Forelimb muscle (tissue), 1 donor: ENCODE measurements around the gene ANKRD65. TPM values are rescaled to one million over a fixed set of nuclear protein-coding genes. Genes with fewer than 3 reads are reported as not detected.
"Not testable (repeated sequence)": the region's sequence is repeated elsewhere in the genome, so short reads cannot be mapped to it uniquely, and the experiment has no call there.

Experiments used
- DNase-seq: peaks from one replicate; pipeline ENCODE4 v3.0.0-alpha.2; 2013; ENCODE audit warnings: low read depth
- polyA plus RNA-seq: library from polyadenylated mRNA; unstranded; fragments of 120-200 nt; gene quantifications from one replicate; pipeline ENCODE4 v1.2.1, GENCODE V29; 2013; ENCODE audit not compliant: insufficient read length

ANKRD65 gene
- 22.1 TPM for polyA plus RNA-seq

DNA sequence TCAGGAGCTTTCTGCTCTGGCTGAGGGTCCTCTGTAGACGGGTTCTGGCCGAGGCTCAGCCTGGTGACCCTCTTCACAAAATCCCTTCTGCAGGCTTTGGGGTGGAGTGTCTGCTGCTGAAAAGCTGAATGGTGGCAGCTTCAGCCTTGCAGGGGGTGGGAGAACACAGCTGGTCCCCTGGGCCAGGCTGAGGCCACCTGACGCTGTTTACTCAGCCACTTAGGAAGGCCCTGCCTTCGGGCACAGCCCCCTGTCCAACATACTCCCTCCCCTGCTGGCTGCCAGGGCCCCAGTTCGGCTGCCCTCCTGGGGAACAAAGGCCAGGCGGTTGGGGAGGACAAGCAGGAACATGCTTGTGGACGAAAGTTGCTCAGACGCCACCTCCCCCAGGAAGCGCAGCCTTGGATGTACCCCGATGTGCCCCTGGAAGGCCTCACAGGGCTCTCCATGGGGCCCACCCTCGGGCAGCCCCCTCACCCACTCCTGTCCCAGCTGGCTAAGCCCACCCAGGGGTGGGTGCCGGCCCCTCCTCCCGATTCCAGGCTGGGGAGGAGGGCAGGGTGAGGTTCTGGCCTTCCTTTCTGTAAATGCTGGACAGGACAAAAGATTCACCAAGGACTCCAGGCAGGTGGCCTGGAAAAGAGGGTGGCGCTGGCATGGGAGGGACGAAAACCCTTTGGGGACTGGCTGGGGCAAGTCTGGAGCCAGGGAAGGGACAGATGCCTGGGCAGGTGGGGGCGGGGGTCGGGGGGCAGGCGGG, at the start of gene ANKRD65:
Gene ANKRD65 (minus strand): TSS at position 130 of the 760 bp plus-strand sequence. CDS start 271 bp downstream, outside the sequence.
- no peak for DNase-seq

DNA sequence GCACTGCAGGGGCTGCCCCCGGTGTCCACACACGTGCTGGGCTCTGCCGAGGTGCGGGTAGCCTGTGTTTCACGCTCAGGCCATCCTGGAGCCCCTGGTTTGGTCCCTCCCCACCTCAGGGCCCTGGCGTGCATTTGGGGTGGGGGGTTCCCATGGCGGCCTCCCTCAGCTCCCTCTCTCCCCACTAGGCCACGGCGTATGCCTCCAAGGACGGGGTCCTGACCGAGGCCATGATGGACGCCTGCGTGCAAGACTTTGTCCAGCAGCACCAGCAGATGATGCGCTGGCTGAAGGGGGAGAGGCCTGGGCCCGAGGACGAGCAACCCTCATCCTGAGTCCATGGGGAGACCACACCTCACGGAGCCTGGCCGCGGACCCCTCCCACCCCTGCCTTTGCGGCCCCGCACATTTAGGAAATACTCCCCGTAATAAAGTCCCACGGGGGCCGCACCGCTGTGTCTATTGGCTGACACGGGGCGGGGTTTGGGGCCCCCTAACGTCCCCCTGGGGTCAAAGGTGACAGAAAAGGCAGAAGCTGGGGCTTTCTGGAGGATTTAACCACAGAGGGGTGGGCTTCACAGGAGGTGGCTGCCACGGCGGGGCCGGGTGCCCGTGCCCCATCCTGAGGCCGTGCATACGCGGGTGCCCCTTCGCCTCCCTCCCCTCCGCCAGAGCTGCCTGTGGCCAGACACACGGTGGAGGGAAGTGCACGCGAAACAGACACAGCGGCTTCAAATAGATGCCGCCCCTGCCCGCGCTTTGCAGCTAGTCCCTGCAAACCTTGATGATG, 47.3 kb upstream of the ANKRD65 start:
- not testable (repeated sequence) for DNase-seq

DNA sequence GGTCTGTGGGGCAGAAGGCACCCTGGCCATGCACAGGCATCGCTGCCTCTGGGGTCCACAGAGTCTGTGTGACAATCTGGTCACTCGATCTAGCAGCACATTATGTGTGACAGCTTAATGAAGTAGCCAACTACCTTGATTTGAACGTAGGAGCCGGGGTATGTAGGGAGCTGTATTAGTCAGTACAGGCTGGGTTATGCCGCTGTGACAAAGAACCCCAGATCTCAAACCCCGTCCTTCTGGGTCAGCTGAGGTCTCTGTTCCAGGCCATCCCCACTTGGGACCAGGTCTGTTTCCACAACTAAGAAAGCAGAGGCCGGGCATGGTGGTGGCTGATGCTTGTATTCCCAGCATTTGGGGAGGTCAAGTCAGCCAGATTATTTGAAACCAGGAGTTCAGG, 42.2 kb upstream of the ANKRD65 start:
- DNase-seq: no peak

DNA sequence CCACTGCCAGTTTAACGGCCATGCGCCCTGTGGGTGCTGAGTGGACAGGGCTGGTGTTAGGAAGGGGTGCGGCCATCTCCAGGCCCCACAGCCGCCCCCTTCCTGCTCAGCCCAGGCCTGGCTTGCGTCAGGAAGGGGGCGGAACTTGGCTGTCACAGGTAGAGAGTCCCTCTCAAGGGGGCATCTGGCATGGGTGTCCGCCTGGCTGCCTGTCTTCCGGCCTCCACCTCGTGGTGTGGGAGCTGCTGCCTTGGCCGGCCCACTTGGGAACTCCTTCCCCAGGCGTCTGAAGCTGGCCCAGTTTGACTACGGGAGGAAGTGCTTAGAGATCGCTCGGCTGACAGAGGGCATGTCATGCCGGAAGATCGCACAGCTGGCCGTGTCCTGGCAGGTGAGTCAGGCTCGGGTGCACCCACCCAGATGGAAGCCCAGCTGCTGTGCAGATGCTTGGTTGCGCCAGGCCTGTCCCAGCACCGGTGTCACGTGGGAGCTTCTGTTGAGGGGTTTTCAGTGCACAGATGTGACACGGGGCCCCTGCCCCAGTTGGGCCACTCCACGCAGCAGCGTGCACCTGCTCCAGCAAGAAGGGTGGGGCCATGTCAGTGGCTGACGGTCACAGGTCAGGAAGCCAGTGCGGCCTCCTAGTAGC, 41.4 kb upstream of the ANKRD65 start:
- DNase-seq: no peak

DNA sequence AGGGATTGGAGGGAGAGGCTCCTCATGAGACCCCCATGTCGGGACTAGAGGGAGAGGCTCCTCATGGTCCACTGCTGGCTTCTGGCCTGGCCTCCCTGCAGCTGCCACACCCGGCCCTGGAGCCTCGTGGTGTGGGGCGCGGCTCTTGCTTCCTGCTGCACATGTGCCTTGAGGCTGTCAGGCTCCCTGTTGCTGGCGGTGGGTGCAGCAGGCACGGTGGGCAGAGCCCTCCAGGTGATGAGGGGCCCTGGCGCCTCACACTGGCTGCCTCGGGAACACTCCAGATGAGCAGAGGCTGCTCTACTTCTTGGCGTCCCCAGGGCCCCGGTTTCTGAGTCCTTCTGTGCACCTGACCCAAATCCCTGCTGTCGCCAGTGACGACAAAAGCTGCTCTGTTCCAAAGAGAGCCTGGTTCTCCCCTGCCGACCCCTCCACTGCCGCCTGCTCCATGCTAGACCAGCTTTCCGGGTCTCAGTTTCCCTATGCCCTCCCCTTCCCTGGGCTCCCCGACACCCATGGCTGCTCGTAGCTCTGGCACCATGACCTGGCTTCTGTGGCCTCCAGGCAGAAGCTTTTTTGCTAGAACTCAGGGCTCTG, 40.7 kb upstream of the ANKRD65 start:
- DNase-seq: no peak

DNA sequence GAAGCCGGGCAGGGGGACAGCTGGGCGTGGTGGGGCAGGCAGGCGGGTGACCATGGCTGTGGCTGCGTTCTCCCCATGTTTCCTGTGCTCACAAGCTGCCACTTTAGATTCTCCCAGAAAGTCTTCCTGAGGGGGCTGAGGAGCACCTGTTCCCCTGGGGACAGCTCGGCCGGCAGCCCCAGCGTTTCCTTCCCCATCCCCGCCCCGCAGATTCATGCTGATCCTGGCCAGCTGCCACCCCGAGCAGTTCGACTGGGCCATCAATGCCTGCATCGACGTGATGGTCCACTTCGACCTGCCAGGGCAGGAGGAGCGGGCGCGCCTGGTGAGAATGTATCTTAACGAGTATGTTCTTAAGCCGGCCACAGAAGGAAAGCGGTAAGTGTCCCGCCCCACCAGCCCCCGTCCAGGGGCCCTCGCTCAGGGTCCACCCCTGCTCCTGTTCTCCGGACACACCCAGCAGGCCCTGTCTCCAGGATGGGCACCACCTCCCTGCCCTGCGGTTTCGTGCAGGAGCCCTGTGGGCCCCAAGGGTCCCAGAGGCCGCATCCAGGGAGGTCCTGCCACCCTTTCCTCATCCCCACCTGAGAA, 39.6 kb upstream of the ANKRD65 start:
- no peak for DNase-seq

DNA sequence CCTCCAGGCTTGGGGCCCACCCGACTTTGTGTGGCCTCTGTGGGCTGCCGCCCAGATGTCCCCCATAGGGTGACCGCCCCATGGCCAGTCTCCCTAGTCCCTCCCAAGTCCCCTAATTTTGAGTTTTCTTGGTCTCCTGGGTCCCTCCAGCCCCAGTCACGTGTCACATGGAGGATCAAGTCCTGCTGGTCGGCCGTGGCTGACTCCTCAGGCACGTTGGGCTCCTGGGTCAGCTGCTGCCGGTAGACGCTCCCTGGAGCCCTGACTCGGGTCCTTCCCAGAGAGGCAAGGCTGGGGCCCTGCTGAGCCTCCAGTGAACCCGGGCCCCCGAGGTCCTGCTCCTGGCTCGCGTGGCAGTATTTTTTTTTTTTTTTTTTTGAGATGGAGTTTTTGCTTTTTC, 38.6 kb upstream of the ANKRD65 start:
- DNase-seq: not testable (repeated sequence)

DNA sequence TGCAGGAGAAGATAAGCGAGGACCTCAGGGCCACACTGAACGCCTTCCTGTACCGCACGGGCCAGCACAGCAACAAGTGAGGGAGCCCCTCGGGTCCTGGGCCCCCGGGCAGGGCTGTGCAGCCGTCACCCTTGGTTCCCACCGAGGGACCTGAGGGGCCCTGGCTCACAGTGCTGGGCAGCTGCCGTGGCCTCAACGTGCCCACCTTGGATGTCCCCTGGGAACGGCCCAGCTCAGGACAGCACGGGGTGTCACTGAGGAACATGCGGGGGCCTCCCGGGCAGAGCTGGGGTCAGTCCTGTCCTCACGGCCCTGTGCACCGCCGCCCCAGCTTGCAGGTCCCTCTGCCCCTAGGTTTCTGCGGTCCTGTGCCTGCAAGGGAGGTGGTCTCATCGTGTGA, 38.1 kb upstream of the ANKRD65 start:
- not testable (repeated sequence) for DNase-seq

DNA sequence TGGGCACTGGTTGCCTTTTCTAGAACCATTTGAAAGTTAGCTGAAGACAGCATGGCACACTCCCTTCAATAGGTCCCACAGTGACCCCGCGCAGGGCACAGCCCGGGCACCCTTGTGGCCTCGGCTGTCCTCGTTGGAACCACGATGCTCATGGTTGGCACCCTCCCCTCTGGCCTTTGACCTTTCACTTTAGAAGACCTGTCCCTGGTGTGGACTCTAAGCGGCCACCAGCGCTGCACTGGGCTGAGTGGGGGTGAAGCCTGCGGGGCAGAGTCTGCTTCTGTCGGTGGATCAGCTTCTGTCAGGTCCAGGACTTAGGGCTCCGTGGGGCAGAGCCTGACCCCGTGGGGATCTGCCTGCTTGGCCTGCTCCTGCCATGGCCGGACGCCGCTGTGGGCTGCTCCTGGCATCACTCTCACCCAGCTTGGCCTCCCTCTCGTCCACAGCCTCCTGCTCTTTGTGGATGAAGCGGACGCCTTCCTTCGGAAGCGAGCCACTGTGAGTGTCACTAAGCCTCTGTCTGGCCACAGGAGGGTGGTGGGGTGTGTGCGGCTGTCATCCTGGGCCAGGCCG, 35.7 kb upstream of the ANKRD65 start:
- DNase-seq: not testable (repeated sequence)

DNA sequence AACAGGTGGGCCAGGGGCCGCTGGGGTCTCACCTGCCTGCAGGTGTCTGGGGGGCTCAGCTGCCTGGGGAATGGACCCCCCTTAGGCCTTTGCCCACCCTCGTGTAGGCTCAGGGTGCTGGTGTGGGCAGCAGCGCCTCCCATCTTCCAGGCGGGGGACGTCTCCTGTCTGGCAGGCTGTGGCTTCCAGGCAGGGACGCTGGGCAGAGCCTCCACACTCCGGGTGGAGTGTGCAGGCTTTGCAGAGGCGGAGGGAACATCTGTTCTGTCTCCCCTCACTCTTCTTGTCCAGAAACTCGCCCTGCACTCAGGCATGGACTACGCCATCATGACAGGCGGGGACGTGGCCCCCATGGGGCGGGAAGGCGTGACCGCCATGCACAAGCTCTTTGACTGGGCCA, 34.9 kb upstream of the ANKRD65 start:
- not testable (repeated sequence) for DNase-seq

DNA sequence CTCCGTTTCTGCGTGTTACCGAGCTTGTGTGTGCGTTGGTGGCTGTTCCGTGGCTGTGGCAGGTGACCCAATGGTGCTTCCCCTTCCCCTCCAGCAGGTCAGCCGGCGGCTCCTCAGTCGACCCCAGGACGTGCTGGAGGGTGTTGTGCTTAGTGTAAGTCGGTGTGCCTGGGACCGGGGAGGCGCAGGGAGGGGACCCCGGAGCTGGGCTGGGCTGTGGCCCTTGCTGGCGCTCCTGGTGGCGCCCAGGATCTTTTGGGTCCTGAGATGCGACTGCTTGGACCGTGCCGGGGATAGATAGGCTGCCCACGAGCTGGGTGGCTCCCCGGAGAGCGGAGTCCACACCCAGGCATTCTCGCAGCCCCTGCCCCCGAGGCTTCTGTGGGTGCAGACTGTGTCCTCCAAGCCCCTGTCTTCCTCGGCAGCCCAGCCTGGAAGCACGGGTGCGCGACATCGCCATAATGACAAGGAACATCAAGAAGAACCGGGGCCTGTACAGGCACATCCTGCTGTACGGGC, 34.3 kb upstream of the ANKRD65 start:
- no peak for DNase-seq

DNA sequence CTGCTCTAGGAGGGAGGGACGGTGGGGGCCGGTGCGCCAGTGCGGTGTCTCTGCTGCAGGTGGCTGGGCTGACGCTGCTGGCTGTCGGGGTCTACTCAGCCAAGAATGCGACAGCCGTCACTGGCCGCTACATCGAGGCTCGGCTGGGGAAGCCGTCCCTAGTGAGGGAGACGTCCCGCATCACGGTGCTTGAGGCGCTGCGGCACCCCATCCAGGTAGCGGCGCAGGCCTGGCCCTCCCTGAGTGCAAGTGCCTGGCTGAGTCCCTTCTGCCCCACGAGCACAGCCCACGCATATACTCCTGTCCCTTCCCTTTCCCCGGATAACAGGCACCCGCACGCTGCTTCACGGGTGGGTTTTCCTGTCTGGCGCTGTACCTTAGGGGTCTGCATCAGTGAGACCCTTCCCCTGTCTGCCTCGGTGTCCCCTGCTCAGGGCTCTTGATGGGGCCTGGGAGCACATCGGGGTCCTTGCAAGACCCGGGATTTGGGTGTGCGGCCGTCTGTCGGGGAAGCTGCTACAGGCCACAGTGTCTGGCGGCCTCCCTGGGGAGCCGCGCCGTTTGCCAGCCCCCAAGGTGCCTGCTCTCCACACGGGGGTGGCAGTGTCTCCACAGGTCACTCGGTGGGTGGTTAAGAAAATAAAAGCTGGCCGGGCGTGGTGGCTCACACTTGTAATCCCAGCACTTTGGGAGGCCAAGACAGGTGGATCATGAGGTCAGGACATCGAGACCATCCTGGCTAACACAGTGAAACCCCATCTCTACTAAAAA, 33.4 kb upstream of the ANKRD65 start:
- not testable (repeated sequence) for DNase-seq

DNA sequence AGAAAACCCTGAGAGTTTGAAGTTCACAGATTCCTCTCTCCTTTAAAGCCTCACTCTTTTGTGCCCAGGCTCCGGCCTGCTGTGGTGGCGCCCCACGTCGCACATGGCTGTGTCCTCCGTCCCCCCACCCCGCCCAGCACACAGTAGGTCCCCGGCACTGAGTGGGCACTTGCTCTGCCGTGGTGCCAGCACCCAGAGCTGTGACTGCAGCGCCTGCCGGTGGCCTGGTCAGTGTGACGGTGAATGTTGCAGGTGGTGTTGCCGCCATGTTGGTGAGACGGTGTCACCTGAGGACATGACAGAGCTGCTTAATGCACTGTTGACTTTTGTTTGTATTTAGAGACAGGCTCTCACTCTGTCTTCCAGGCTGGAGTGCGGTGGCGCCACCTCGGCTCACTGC, 31.8 kb upstream of the ANKRD65 start:
- DNase-seq: no peak

DNA sequence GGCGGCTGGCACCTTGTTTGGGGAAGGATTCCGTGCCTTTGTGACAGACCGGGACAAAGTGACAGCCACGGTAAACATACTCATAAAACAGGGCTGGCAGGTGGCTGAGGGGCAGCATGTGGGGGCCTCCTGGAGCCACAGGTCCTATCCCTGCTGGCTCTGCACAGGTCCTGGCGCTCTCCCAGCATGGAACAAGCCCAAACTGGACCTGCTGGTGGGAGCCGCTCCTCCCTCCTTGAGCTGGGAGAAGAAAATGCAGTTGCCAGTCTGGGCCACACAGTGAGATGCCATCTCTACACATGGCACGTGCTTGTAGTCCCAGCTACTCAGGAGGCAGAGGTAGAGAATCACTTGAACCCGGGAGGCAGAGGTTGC, 31.3 kb upstream of the ANKRD65 start:
- not testable (repeated sequence) for DNase-seq

DNA sequence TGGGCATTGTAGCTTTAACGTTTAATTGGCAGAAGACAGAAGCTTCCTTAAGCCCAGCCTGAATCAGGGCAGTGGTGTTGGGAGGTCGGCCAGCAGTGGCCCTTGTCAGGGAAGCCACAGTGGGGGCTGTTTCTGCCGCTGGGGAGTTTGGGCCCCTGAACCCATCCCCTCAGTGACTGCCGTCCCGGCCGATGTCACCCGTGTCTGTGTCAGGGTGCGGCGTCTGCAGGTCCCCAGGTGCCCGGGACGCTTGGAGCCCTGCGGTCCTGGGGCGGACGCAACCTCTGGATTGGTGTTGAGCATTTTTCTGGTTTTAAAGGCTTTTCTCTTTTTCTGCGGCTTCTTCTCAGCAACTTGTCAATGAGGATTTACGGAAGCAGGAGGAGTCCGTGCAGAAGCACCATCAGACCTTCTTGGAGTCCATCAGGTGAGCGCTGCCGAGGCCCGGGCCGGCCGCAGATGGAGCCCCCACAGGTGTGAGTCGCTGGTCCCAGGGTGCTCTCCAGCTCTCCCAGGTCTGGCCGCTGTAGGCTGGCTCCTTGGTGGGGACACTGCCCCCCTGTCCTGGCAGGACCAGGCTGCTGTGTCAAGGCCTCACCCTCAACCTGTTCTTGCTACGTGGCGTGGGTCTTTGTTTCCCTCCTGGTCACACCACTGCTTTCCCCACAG, 30.8 kb upstream of the ANKRD65 start:
- no peak for DNase-seq

DNA sequence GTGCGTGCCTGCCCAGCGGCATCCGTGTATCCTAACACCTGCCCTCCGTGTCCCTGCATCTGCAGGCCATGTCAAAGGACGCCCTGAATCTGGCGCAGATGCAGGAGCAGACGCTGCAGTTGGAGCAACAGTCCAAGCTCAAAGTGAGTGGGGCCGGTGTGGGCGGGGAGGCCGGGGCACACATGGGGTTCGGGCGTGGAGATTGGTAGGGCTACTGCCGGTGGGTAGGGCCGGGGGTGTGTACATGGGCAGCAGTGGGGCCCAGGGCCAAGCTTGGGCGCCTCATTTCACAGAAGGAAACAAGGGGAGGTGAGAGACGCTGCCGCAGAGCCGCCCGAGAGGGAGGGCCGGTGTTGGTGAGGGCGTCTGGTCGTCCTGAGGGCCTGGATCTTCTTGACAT, 29.5 kb upstream of the ANKRD65 start:
- DNase-seq: not testable (repeated sequence)

DNA sequence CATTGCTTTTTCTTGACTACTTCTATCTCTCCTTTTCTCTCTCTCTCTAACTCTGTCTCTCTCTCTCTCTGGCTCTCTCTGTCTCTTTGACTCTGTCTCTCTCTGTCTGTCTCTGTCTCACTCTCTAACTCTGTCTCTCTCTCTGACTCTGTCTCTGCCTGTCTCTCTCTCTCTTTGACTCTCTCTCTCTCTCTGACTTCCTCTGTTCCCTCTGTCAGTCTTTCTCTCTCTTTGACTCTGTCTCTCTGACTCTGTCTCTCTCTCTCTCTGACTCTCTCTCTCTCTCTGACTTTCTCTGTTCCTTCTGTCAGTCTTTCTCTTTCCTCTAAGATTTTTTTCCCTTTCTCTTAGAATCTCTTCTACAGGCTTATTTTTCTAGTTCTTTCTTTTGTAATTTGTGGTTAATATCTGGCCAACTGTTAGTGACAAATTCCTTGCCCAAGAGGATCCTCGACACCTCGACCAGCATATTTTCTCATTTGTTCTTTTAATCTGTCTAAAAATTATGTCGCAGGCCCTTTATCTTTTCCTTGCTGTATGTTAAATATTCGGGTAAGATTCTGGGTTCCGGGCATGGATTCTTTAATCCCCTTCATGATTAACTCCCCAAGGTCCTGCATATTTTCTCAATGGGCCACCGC, 28.1 kb upstream of the ANKRD65 start, which contains the start of gene ATAD3C:
Gene ATAD3C (plus strand): TSS at position 591 of the 641 bp plus-strand sequence. CDS start 995 bp downstream, outside the sequence.
- no peak for DNase-seq

DNA sequence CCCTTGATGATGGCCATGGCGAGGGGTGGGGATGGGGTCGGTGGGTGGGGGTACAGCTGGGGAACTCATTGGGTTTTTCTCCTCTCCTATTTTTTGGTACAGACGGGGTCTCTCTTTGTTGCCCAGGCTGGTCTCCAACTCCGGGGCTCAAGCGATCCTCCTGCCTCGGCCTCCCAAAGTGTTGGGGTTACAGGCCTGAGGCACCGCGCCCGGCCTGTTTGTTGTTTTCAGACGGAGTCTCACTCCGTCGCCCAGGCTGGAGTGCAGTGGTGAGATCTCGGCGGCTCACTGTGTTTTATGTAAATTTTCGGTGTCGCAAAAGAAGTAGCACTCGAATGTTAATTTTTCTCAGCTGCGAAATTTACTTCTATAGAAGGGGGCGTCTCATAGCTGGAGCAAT, 25.6 kb upstream of the ANKRD65 start:
- not testable (repeated sequence) for DNase-seq
